ENCODE results near the gene NTHL1.

The NTHL1 gene

DNA sequence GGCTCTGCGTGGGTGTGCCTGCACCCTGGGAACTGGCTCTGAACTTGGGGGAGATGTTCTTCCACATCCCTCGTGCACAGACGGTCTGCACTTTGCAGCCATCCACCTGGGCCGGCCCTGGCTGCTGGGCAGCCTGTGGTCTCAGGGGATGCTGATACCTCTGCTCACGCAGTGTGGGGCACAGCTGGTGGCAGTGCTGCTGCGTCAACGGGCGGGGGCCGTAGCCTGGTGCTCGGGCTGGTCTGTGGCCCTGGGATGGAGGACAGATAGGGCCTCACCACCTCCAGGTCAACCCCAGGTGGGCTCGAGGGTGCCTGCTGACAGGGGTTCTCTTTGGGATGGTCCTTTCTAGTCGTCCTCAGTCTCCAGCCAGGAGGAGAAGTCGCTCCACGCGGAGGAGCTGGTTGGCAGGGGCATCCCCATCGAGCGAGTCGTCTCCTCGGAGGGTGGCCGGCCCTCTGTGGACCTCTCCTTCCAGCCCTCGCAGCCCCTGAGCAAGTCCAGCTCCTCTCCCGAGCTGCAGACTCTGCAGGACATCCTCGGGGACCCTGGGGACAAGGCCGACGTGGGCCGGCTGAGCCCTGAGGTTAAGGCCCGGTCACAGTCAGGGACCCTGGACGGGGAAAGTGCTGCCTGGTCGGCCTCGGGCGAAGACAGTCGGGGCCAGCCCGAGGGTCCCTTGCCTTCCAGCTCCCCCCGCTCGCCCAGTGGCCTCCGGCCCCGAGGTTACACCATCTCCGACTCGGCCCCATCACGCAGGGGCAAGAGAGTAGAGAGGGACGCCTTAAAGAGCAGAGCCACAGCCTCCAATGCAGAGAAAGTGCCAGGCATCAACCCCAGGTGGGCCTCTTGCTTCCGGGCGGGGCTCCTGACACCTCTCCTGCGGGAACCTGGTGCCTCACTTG is 36.5 kb upstream of the NTHL1 start:
- ATAC-seq: no peak

DNA sequence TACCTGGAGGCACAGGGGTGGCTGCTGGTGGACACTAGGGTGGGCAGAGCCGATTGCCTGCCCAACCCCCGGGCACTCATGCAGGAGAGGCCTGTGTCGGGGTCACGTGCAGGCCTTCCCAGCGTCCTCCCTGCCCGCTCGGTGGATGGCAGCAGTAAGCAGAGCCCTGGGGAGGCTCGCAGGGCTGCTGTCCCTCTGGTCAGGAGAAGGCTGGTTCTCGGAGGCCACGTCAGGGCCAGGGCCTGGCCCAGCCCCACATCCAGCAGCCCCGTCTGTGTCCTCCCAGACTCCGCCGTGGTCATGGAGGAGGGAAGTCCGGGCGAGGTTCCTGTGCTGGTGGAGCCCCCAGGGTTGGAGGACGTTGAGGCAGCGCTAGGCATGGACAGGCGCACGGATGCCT is 35.8 kb upstream of the NTHL1 start:
- ATAC-seq: no peak

DNA sequence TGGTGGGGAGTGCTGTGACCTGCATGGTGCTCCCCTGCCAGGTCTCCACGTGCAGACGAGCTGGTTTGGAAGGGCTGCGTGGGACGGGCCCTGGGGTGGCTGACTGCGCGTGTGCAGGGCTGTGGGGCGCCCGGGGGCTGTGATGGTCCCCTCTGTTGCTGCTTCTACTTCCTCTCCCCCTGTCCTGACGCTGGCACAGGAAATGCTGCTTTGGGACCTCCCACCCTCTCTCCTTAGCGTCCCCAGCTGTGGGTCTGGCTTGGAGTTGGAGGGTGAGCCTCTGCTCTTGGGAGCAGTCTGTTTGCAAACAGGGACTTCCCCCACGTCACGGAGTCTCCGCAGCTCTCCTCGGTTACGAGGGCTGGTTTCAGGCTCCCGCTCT is 35.3 kb upstream of the NTHL1 start:
- no peak for ATAC-seq

DNA sequence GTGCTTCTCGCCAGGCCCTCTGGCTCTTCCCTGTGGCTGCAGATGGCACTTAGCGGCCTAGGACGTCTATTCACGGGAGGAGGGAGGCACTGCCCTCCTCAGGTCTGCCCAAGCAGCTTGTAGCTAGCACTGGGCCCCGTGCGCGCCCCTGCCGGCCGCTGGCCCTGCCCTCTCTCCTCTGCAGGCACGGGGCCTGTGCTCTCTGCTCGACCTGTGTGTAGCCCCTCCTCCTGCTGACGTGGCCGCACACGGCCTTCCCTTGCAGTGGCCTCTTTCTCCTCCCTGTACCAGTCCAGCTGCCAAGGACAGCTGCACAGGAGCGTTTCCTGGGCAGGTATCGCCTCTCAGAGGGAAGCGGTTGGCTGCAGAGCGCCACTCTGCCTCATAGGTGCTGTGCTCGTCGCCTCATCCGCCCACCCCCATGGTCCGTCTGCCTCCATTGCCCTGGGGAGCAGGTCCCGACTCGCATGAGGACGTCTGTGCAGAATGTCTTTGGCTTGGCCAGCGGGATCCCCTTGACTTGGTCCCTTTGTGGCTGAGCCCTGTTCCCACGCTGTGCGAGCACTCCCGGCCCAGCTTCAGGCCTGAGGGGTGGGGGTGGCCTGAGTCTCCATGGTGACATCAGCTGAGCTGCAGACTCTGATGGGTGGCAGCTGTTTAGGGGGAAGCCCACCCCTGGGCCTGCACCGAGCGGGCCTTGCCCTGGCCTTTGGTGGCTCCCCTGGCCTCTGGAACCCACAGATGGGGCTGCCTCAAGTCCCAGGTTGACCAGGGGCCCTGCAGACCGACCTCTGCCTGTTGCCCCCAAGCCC is 34.7 kb upstream of the NTHL1 start:
- ATAC-seq: no peak

DNA sequence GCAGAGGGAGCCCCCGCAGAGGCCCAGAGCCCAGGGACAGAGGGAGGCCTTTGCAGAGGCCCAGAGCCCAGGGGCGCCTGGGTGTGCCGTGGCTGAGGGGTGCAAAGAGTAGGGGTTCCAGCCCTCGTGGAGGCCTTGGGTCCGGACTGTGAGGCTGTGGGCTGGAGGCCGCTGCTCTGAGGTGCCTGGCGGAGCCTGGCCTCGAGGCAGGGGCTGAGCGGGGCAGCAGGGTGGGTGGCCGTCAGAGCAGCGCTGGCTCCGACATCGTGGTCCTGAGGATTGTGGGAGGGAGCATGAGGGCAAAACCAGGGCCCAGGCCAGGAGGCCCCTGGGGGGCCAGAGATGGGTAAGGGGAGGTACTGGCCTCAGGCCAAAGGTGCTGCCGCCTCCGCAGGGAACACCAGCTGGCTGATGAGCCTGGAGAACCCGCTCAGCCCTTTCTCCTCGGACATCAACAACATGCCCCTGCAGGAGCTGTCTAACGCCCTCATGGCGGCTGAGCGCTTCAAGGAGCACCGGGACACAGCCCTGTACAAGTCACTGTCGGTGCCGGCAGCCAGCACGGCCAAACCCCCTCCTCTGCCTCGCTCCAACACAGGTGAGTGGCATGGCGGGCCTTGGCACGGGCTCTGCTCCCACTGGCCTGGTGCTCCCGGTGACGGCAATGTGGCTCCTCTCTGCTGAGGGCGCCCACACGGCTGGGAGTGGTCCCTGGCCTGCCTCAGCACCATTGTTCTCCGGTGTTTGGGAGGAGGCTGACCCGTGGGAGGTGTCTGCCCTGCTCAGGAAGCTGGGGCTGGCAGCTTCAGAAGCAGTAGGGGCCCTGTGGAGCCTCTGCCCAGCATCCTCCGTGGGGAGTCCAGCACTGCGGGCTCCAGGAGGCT is 33.8 kb upstream of the NTHL1 start:
- no peak for ATAC-seq

DNA sequence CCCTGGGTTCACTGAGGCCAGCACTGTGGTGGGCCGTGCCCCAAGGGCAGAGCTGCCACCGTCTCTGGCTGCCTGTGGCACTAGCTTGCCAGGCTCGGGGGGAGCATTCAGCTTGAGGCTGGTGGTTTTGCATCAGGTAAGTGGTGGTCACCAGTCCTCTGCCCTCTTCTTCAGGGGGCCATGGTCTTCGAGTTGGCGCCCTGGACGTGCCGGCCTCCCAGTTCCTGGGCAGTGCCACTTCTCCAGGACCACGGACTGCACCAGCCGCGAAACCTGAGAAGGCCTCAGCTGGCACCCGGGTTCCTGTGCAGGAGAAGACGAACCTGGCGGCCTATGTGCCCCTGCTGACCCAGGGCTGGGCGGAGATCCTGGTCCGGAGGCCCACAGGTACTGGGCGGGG is 32.4 kb upstream of the NTHL1 start:
- ATAC-seq: no peak

DNA sequence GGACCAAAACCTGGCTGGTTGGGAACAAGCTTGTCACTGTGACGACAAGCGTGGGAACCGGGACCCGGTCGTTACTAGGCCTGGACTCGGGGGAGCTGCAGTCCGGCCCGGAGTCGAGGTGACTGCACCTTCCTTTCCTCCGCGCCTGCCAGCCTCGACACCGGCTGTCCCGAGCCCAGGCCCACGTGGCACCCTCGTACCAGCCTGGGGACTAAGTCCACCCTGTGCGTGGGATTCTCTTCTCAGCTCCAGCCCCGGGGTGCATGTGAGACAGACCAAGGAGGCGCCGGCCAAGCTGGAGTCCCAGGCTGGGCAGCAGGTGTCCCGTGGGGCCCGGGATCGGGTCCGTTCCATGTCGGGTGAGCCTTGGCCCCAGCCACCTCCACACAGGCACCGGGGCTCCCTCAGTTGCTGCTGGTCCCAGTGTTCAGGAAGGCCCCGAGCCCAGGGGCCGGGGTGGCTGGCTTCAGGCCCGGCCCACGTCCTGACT is 31.7 kb upstream of the NTHL1 start:
- no peak for ATAC-seq

DNA sequence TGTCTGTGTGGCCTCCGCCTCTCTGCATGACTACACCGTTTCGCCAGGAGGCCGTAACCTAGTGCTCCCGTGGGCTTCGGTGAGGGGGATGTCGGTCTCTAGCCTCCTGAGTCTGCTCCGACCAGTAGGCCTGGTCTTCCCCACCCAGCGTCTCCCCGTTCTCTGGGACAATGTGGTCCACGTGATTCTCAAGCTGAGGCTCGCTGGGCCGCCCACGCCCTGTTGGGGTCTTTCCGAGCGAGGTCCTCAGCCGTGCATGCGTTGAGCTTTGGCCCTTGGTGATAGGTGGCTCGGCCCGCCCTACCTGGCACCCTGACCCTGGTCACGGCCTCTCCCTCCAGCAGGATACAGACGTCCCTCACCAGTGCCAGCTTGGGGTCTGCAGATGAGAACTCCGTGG is 31.1 kb upstream of the NTHL1 start:
- no peak for ATAC-seq

DNA sequence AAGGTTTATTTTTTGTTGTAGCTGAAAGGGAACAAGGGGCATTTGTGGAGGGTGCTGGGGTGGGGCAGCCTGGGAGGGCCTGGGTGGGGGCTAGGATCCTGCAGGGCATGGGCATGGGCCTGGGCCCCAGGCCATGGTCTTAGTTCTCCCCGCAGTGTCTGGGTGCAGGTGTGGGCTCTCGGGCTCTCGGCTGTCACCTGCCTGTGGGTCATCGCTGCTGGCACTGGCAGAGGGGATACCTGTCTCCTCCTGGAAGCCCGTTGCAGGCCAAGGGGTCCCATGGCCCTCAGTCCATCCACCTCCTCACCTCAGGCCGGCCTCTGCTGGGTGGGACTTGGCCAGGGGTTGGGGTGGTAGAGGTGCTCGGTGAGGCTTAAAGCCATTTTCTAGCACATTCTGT is 30.5 kb upstream of the NTHL1 start:
- no peak for ATAC-seq

DNA sequence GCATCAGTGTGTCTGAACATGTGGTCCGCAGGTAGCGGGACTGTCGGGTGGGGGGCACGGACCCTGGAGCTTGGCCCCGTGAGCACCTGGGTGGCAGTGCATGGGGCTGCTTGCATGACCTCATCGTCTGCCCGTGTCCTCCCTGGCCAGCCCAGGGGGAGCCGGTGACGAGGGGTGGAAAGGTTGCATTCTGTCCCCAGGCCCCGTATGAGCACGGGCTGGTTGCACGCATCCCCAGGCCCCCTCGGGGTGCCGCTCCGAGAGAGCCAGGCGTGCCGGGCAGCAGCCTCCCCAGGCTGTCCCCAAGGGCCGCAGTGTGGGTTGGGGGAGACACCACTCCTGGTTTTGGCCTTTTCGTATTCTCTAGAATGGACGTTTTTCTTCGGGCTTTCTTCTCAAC is 30.1 kb upstream of the NTHL1 start:
- ATAC-seq: no peak

DNA sequence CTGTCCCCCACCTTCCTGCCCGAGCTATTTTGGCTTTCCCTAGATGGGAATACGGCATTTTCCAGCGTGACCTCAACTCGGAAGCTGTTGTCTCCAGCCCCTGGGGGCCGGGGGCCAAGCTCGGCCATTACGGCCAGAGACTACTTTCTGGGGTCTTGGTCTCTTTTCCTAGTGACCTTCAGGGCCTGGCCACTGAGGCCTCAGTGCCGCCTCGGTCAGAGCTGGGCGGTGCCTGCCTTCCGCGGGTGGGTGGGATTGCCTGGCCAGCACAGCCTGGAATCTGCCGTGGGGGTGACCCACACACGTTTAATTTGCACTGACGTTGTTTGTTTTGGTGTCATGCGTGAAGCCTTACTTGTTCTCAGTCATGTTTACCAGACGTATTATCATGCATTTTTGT is 29.4 kb upstream of the NTHL1 start:
- ATAC-seq: no peak

DNA sequence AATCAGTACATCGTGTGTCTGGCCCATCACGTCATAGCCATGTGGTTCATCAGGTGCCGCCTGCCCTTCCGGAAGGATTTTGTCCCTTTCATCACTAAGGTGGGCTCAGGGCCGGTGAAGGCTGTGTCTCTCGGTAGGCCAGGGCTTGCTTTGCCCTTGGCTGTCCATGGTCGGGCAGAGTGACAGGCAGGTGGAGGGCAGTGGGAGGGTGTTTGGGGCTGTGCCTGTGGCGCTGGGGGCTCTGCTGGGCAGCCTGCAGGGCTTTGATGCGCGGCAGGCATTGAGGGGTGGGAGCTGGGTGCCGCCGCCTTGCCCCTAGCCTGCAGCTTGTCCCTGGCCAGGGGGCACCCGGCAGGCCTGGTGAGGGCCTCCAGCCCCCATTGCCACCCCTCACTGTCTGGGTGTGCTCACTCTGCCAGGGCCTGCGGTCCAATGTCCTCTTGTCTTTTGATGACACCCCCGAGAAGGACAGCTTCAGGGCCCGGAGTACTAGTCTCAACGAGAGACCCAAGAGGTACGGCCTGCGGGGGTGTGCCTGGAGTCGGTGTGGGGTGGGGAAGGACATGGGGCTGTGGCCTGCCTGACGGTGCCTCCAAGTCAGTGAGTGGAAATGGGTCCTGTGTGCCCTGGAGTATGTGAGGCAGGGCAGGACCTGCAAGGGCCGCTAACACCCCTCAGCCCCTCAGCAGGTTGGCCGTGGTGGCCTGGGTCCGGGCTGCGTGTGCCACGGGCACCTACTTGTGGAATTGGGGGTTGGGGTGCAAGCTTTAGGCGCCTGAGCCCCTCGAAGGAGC is 28.6 kb upstream of the NTHL1 start:
- ATAC-seq: no peak

DNA sequence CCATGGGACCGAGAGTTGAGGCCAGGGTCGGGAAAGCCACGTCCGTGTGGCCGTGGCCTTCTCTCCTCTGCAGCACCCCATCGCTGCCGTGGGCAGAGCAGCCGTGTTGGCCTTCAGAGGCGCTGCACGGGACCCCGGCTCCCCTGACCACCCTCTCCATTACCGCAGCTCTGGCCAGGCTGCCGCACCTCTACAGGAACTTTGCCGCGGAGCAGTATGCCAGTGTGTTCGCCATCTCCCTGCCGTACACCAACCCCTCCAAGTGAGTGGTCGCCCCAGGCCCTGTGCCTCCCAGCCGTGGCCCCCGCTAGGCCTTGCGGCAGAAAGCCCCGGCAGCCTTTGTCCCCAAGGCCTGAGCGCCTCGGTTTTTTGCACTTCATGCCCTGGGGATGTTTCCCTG is 28.0 kb upstream of the NTHL1 start:
- ATAC-seq: no peak

DNA sequence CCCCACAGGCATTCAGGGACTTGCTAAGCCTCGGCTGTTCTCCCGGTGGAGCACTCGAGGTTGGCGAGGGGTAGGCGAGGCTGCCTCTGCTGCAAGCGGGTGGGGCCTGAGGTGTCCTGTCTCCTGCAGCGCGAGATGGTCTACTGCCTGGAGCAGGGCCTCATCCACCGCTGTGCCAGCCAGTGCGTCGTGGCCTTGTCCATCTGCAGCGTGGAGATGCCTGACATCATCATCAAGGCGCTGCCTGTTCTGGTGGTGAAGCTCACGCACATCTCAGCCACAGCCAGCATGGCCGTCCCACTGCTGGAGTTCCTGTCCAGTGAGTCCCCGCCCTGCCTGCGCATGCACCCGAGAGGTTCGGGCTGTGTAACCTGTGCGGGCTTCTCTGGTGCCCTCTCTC is 26.4 kb upstream of the NTHL1 start:
- no peak for ATAC-seq

DNA sequence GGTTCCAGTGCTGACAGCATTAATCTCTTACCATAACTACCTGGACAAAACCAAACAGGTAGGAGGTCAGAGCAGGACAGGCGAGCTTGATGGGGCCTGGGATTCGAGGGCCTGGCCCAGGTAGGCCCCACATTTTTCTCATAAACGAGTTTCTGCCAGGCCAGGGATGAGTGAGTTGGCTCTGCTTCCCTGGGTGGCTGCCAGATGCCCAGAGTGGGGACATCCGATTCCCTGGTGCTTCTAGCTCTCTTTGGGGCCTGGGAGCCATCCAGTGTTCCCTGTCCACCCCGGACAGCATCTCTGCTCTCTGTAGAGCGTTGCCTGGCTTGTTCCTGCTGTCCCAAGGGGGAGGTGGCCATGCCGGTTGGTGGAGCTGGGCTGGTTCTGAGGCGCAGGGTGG is 25.3 kb upstream of the NTHL1 start:
- ATAC-seq: no peak

DNA sequence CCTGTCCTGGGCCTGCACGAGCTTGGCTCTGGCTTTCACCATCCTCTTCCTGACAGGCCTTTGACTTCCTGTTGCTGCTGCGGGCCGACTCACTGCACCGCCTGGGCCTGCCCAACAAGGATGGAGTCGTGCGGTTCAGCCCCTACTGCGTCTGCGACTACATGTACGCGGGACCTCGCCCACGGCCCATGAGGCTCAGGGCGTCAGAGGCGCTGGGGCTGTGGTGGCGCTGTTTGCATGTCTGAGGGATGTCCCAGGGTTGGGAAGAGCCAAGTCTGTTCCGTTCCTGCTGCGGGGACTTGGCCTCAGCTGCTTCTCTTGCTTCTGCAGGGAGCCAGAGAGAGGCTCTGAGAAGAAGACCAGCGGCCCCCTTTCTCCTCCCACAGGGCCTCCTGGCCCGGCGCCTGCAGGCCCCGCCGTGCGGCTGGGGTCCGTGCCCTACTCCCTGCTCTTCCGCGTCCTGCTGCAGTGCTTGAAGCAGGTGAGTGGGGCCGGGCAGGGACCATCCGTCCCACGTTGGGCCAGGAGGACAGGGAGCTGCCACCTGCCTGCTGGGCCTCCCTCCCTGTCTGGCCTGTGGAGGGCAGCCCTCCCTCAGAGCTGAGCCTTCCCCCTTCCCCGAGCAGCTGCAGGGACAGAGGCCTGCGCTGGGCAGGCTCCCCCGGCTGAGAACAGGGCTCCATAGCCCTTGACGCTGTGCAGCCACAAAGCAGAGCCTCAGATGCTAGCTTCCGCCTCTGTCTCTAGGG is 24.0 kb upstream of the NTHL1 start:
- no peak for ATAC-seq

DNA sequence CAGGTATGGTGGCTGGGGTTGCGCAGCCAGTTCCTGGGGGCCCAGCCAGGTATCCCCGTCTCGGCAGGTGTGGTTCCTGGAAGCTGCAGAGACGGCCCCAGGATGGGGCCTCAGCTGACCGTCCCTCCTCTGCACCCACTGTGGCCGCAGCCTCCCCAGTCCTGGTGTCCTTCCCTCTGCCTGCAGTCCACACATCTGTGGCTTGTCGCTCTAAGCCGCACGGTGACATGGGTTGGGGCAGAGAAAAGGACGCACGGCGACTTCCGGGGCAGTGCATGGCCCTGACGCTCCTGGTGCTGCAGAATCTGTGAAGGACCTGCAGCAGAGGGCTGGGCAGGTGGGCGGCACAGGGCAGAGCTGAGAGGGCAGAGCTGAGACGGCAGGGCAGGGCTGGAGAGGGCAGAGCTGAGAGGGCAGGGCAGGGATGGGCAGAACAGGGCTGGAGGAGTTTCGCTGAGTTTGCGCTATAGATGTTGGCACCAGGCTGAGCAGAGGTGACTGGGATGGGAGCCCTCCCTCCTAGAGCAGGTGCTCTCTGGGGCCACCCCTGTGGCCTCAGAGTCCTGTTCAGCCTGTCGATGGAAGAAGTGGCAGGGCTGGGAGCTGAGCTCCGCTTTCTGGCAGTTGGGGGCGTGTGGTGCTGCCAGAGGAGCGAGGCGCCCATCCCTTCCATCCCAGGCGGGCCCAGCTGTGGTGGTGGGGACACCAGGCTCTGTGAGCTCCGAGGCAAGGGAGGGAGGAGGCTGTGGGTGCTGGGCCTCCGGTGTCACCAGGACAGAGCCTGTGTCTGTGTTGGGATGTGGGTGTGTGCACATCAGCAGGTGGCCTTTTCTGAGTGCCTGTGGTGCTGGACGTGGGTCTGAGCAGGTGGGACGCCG is 23.2 kb upstream of the NTHL1 start:
- ATAC-seq: no peak

DNA sequence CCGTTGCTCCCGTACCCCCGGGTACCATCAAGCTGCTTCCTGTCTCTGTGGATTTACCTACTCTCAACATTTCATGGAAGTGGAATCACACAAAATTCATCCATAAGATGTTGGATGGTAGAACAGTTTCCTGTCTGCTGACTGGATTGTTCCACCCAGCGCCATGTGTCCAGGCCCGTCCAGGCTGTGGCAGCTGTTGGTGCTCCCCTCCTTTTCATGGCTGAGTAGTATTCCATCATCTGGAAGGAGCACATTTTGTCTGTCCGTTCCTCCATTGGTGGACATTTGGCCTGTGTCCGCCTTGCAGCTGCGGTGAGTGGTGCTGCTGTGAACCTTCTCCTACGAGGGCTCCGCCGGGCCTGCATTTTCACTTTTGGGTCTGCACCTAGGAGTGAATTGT is 18.5 kb upstream of the NTHL1 start:
- ATAC-seq: no peak

DNA sequence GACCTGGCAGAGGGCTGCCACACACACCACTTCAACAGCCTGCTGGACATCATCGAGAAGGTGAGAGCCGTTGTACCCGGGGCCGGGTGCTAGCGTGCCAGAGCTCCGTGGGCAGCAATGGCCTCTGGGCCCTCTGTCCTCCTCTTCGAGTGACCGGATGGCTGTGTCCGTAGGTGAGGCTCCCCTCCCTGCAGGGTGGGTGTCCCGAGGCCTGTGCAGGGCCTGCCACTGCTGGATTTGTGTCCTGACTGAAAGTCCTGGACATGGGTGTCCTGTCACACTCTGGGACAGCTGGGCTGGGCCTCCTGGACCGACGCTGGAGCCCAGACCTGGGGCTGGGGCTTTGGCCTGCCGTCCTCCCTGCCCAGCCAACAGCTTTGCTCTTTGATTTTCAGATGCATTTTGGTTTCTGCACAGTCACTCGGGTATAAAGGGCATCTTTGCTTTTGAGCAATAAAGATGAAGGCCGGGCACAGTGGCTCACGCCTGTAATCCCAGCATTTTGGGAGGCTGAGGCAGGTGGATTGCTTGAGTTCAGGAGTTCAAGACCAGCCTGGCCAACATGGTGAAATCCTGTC is 16.8 kb upstream of the NTHL1 start:
- ATAC-seq: no peak

DNA sequence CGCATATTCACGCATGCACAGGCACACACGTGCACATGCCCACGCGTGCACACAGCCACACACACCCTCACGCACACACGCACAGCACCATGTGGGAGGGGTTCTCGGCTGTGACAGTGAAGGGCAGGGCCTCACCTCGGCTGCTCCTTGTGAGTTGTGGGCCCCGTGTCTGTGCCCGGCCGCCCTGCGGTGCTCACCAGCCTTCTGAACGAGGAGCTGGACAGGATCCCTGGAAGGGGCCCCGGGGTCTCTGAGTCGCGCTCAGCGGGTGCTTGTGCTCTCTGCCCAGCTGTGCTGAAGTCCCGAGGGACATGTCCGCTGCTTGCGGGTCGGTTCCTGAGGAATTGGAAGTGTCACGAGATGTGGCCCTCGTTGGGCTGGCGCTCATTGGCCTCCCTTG is 16.2 kb upstream of the NTHL1 start:
- ATAC-seq: no peak

All from activated CD4-positive, CD25-positive, alpha-beta regulatory T cell treated with anti-CD3 and anti-CD28 coated beads, Interleukin-2, amount 50 U/mL, for 24 hours (primary cell).